Glutamatergic neuron (in vitro differentiated cells): ENCODE measurements around the gene PLEKHA5. TPM values are rescaled to one million over a fixed set of nuclear protein-coding genes. Genes with fewer than 3 reads are reported as not detected.

ENCODE experiments used
- DNase-seq: peaks from one replicate; pipeline ENCODE4 v3.0.0; 2022
- H3K27ac Mint-ChIP-seq: one replicate; pipeline ENCODE4 v1.8.0; 2020; ENCODE audit warnings: mild to moderate bottlenecking, mixed read lengths, inconsistent platforms; ENCODE audit not compliant: unreplicated experiment
- H3K27me3 Mint-ChIP-seq: one replicate; pipeline ENCODE4 v1.8.0; 2020; ENCODE audit warnings: mild to moderate bottlenecking, moderate library complexity, mixed read lengths, inconsistent platforms; ENCODE audit not compliant: unreplicated experiment
- H3K36me3 Mint-ChIP-seq: one replicate; pipeline ENCODE4 v1.8.0; 2020; ENCODE audit warnings: mild to moderate bottlenecking, mixed read lengths, inconsistent platforms; ENCODE audit not compliant: unreplicated experiment
- H3K4me1 Mint-ChIP-seq: one replicate; pipeline ENCODE4 v1.8.0; 2020; ENCODE audit warnings: mild to moderate bottlenecking, low read depth, mixed read lengths, inconsistent platforms; ENCODE audit not compliant: unreplicated experiment
- H3K4me3 Mint-ChIP-seq: one replicate; pipeline ENCODE4 v1.8.0; 2020; ENCODE audit warnings: mild to moderate bottlenecking, mixed read lengths, inconsistent platforms; ENCODE audit not compliant: unreplicated experiment
- H3K9me3 Mint-ChIP-seq: one replicate; pipeline ENCODE4 v1.8.0; 2020; ENCODE audit warnings: mild to moderate bottlenecking, moderate library complexity, mixed read lengths, inconsistent platforms; ENCODE audit not compliant: unreplicated experiment
- total RNA-seq: library from RNA; stranded (reverse); fragmentation: NEBNext Ultra II Directional; extraction: Animal tissue kit (Norgen Biotek cat#: 25700); gene quantifications from one replicate; pipeline ENCODE4 v1.2.1, GENCODE V29; 2021; ENCODE audit not compliant: unreplicated experiment
- TF ChIP-seq, protein P1 (sequence below): fragments of 200-600 bp; sonication (generic); IDR thresholded peaks from one replicate; pipeline ENCODE4 v1.5.0; 2021; ENCODE audit not compliant: partially characterized antibody, unreplicated experiment

Gene PLEKHA5
- total RNA-seq, 1 donor from 2014 or later = 314 TPM

DNA sequence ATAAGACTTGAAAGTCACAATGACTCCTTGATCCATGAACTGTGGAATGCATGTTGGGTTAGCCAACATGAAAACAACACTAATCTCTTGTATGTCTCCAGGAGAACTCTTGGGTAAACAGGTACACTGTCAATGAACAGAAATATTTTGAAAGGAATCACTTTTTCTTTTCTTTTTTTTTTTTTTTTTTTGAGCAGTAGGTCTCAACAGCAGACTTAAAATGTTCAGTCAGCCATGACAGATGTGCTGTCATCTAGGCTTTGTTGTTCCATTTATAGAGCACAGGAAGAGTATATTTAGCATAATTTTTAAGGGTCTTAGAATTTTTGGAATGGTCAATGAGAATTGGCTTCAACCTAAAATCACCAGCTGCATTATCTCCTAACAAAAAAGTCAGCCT is 2.3 kb upstream of the PLEKHA5 start:
- no peak for DNase-seq
- H3K27me3 Mint-ChIP-seq = peaks cover 12% of the 10 kb centered on the region
- peaks cover 25% of the 10 kb centered on the region for H3K36me3 Mint-ChIP-seq
- peaks cover 35% of the 10 kb centered on the region for H3K9me3 Mint-ChIP-seq
- TF ChIP-seq, protein P1, sequence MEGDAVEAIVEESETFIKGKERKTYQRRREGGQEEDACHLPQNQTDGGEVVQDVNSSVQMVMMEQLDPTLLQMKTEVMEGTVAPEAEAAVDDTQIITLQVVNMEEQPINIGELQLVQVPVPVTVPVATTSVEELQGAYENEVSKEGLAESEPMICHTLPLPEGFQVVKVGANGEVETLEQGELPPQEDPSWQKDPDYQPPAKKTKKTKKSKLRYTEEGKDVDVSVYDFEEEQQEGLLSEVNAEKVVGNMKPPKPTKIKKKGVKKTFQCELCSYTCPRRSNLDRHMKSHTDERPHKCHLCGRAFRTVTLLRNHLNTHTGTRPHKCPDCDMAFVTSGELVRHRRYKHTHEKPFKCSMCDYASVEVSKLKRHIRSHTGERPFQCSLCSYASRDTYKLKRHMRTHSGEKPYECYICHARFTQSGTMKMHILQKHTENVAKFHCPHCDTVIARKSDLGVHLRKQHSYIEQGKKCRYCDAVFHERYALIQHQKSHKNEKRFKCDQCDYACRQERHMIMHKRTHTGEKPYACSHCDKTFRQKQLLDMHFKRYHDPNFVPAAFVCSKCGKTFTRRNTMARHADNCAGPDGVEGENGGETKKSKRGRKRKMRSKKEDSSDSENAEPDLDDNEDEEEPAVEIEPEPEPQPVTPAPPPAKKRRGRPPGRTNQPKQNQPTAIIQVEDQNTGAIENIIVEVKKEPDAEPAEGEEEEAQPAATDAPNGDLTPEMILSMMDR = no peak
- H3K27ac Mint-ChIP-seq = no peak overlapping the region
- no peak overlapping the region for H3K4me3 Mint-ChIP-seq
- no peaks in the 10 kb centered on the region for H3K4me1 Mint-ChIP-seq

DNA sequence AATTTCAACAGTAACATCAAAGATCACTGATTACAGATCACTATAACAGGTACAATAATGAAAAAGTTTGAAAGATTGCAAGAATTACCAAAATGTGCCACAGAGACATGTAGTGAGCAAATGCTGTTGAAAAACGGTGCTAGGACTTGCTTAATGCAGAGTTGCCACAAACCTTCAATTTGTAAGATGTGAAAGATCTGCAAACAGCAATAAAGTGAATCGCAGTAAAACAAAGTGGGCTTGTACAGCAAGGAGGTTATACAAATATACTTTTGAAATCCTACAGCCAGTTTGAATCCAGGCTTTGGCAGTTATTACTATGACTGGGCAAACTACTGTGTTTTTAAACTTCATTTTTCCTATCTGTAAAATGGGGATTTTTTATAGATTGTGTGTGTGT is 1.0 kb upstream of the PLEKHA5 start:
- H3K27me3 Mint-ChIP-seq = peaks cover 12% of the 10 kb centered on the region
- H3K27ac Mint-ChIP-seq = peak overlapping the region; percentile 74
- H3K36me3 Mint-ChIP-seq = peaks cover 25% of the 10 kb centered on the region
- H3K4me1 Mint-ChIP-seq = peaks cover 4% of the 10 kb centered on the region
- peak overlapping the region; percentile 59 for H3K4me3 Mint-ChIP-seq
- DNase-seq = no peak
- TF ChIP-seq, protein P1 = no peak
- H3K9me3 Mint-ChIP-seq = peaks cover 41% of the 10 kb centered on the region

DNA sequence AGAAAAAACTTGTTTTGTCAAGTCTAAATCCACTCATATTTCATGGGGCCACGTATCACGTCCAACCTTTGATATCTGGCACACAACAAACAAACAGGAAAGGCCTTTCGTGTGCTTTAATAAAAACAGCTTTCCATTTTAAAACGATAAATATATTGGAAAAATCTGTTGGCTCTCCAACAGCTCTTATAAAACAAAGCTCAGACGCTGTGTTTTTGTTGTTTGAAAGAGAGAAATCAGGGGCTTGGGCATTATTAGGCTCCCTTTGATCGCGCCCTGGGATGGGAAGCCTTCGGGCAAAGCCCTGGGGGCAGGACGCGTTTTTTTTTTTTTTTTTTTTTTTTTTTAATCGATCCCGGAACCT is 429 bp upstream of the PLEKHA5 start:
- Mint-ChIP-seq H3K36me3 (peaks cover 25% of the 10 kb centered on the region), H3K4me3 (peak overlapping the region; percentile 59), H3K4me1 (peaks cover 10% of the 10 kb centered on the region), H3K27ac (peak overlapping the region; percentile 74), H3K9me3 (peaks cover 43% of the 10 kb centered on the region), H3K27me3 (peaks cover 12% of the 10 kb centered on the region)
- TF ChIP-seq, protein P1 = no peak
- no peak for DNase-seq

DNA sequence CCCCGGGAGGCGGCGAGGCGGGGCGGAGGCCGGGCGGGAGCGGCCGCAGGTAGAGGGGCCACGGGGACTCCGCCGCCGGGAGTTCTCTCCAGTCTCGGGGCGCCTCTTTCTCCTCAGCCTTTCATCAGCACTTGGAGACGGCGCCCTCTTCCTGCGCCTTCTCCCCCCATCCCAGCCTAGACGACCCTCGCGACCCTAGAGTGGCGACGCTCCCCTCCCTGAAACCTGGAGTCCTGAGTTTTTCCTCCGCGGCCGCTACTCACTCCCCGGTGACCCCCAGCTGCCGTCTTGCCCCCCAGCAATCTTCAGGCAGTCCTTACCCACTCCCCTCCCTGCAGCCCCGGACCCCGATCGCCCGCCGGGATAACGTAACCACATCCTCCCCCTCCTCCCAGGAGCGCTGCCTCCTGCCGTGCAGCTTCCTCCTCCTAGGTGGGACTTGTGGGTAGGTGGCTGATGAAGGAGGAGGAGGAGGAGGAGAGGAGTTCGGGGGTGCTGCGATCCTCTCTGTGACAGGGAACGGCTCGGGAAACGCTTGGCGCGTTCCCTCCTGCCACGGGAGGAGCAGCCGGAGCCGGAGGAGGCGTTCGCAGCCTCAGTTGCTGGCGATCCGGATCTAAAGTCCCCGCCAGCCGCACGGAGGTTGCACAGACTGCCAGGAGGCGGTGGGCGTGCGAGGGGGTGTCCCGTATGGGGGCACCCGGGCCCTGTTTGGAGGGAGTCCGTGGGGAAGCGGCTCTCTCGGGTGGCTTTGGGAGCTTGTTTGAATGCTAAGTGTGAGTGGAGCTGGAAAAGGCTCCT is 891 bp downstream of the PLEKHA5 start:
- Mint-ChIP-seq H3K27ac (peak overlapping the region; percentile 99), H3K36me3 (peaks cover 19% of the 10 kb centered on the region)

DNA sequence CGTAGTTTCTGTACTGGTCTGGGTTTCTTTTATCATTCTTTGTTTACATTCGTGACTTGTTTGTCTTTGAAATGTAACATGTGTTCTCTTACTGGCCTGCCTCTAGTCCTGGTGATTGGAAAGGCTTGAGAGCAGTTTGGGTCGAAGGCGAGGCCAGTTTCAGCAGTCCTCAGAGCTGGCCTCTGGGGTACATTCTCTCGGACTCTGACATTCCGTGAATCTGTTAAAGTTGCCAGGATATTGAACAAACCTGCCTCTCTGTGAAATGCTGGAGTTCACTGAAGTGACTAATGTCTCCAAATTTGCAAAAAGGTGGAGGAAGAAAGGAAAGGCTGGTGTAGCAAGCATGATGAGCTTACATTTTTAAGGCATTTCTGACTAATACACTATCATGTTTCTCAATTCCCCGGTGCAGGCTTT is 1.5 kb downstream of the PLEKHA5 start:
- peak; percentile 16 for DNase-seq
- TF ChIP-seq, protein P1 = no peak
- peaks cover 14% of the 10 kb centered on the region for H3K27me3 Mint-ChIP-seq
- H3K27ac Mint-ChIP-seq = peak overlapping the region; percentile 99
- peak overlapping the region; percentile 99 for H3K4me3 Mint-ChIP-seq
- H3K9me3 Mint-ChIP-seq = peaks cover 45% of the 10 kb centered on the region
- H3K4me1 Mint-ChIP-seq = peaks cover 19% of the 10 kb centered on the region
- H3K36me3 Mint-ChIP-seq = peaks cover 18% of the 10 kb centered on the region

More for the DNA sequence above, 891 bp downstream of the PLEKHA5 start:
- DNase-seq = peak; percentile 54
- peaks cover 45% of the 10 kb centered on the region for H3K9me3 Mint-ChIP-seq
- peaks cover 19% of the 10 kb centered on the region for H3K4me1 Mint-ChIP-seq
- peaks cover 14% of the 10 kb centered on the region for H3K27me3 Mint-ChIP-seq
- H3K4me3 Mint-ChIP-seq = peak overlapping the region; percentile 99
- TF ChIP-seq, protein P1 = no peak
